GM23338 (cell line): ENCODE measurements around the gene TAF1B. TPM values are rescaled to one million over a fixed set of nuclear protein-coding genes. Genes with fewer than 3 reads are reported as not detected.

Experiments used
- ATAC-seq: fragments of 200-7000 bp; cut with Tn5 transposase; 3 replicates; pipeline ENCODE4 v1.9.1; 2020
- DNase-seq: peaks from one replicate; pipeline ENCODE4 v3.0.0-alpha.2; 2015; ENCODE audit warnings: low spot score
- H2AFZ ChIP-seq: fragments of 200-600 bp; sonication (generic); 2 replicates; pipeline ENCODE4 v1.8.0; 2016; ENCODE audit warnings: antibody characterized with exemption, mild to moderate bottlenecking, moderate library complexity
- H3F3A ChIP-seq: fragments of 200-600 bp; sonication (generic); replicated peaks from 2 replicates; pipeline ENCODE4 v1.8.0; 2017; ENCODE audit warnings: antibody characterized with exemption, mixed run types, low read depth
- H3K27ac ChIP-seq: fragments of 200-600 bp; sonication (generic); 2 replicates; pipeline ENCODE4 v1.6.1; 2016; ENCODE audit warnings: low read depth
- H3K27me3 ChIP-seq: fragments of 200-600 bp; sonication (generic); 2 replicates; pipeline ENCODE4 v1.8.0; 2016; ENCODE audit warnings: mild to moderate bottlenecking, mixed run types, moderate library complexity; ENCODE audit not compliant: insufficient read depth
- H3K36me3 ChIP-seq: fragments of 200-600 bp; sonication (generic); 2 replicates; pipeline ENCODE4 v1.8.0; 2016; ENCODE audit warnings: mild to moderate bottlenecking; ENCODE audit not compliant: insufficient read depth
- H3K4me1 ChIP-seq: fragments of 200-600 bp; sonication (generic); 2 replicates; pipeline ENCODE4 v1.8.0; 2016; ENCODE audit warnings: mild to moderate bottlenecking, moderate library complexity; ENCODE audit not compliant: insufficient read depth
- H3K4me2 ChIP-seq: fragments of 200-600 bp; sonication (generic); 2 replicates; pipeline ENCODE4 v1.7.1; 2017; ENCODE audit warnings: mixed run types
- H3K4me3 ChIP-seq: fragments of 200-600 bp; sonication (generic); 2 replicates; pipeline ENCODE4 v1.6.1; 2016; ENCODE audit warnings: mixed run types
- H3K79me2 ChIP-seq: fragments of 200-600 bp; sonication (generic); replicated peaks from 2 replicates; pipeline ENCODE4 v1.8.0; 2017; ENCODE audit warnings: mild to moderate bottlenecking; ENCODE audit not compliant: insufficient read depth
- H3K9me2 ChIP-seq: fragments of 200-600 bp; sonication (generic); 2 replicates; pipeline ENCODE4 v1.8.0; 2017; ENCODE audit not compliant: insufficient read depth
- H4K20me1 ChIP-seq: fragments of 200-600 bp; sonication (generic); replicated peaks from 2 replicates; pipeline ENCODE4 v1.8.0; 2017; ENCODE audit warnings: mild to moderate bottlenecking; ENCODE audit not compliant: insufficient read depth
- H3K27ac Mint-ChIP-seq: 2 replicates; pipeline ENCODE4 v1.8.0; 2020; ENCODE audit warnings: inconsistent platforms, mild to moderate bottlenecking, moderate library complexity, mixed read lengths
- H3K27me3 Mint-ChIP-seq: 3 replicates; pipeline ENCODE4 v1.8.0; 2022; ENCODE audit warnings: low read depth, mild to moderate bottlenecking, moderate library complexity, mixed read lengths, inconsistent platforms; ENCODE audit not compliant: insufficient read depth, poor library complexity
- H3K36me3 Mint-ChIP-seq: 3 replicates; pipeline ENCODE4 v1.8.0; 2021; ENCODE audit warnings: low read depth, mild to moderate bottlenecking, inconsistent platforms, moderate library complexity, mixed read lengths
- H3K4me1 Mint-ChIP-seq: 3 replicates; pipeline ENCODE4 v1.8.0; 2020; ENCODE audit warnings: mild to moderate bottlenecking, inconsistent platforms, mixed read lengths
- H3K4me3 Mint-ChIP-seq: 3 replicates; pipeline ENCODE4 v1.8.0; 2021; ENCODE audit warnings: moderate library complexity, mild to moderate bottlenecking, inconsistent platforms, mixed read lengths
- H3K9me3 Mint-ChIP-seq: 3 replicates; pipeline ENCODE4 v1.8.0; 2020; ENCODE audit warnings: moderate library complexity, mild to moderate bottlenecking, inconsistent platforms, mixed read lengths
- EZH2phosphoT487 ChIP-seq: fragments of 200-600 bp; sonication (generic); IDR thresholded peaks from one replicate; pipeline ENCODE4 v1.8.1; 2018; ENCODE audit warnings: antibody characterized with exemption; ENCODE audit not compliant: unreplicated experiment
- REST ChIP-seq: IDR thresholded peaks from one replicate; pipeline ENCODE4 v1.6.1; 2018; ENCODE audit warnings: antibody characterized with exemption; ENCODE audit not compliant: unreplicated experiment
- polyA plus RNA-seq: library from polyadenylated mRNA; unstranded; fragments of >200 nt; fragmentation: Nextera tagmentation; extraction: Ambion mirVana; gene quantifications from 2 replicates; pipeline ENCODE4 v1.2.1, GENCODE V29; 2016
- total RNA-seq: library from RNA; depleted of rRNA; stranded (reverse); fragments of >200 nt; shearing (Covaris generic); gene quantifications from 2 replicates; pipeline ENCODE4 v1.2.3, GENCODE V29; 2014
- TF ChIP-seq, protein P1 (sequence below): fragments of 250-450 bp; sonication (Bioruptor Pico); IDR thresholded peaks from 2 replicates; pipeline ENCODE4 v1.5.0; 2020; ENCODE audit warnings: mild to moderate bottlenecking, moderate library complexity

Gene TAF1B
- total and polyA plus RNA-seq, 2 experiments from 2014 or later, result 22.2 to 28.9 TPM

GRCh38 chr2:9975805-9976447, 132.7 kb downstream of the TAF1B start:
- H3F3A ChIP-seq, result no peaks in the 10 kb centered on the region
- no peak overlapping the region for H3K4me3 ChIP-seq
- no peak overlapping the region for H3K4me2 ChIP-seq
- H3K9me2 ChIP-seq, result 0 out of 2 replicates have a peak, but pooled peaks cover 3% of the 10 kb centered on the region
- H3K27me3 ChIP-seq, result no peaks in the 10 kb centered on the region
- no peaks in the 10 kb centered on the region for H3K4me1 ChIP-seq
- H3K9me3 Mint-ChIP-seq, result no peaks in the 10 kb centered on the region
- H3K36me3 Mint-ChIP-seq, result no peaks in the 10 kb centered on the region
- H3K27ac Mint-ChIP-seq, result no peak overlapping the region
- peaks cover 5% of the 10 kb centered on the region; the same call in 2 of the 3 replicates for H3K4me1 Mint-ChIP-seq
- no peak overlapping the region for H3K4me3 Mint-ChIP-seq
- no peaks in the 10 kb centered on the region for H3K79me2 ChIP-seq
- ATAC-seq (no peak), DNase-seq (no peak)
- no peaks in the 10 kb centered on the region for H3K36me3 ChIP-seq
- no peak overlapping the region for H3K27ac ChIP-seq
- TF ChIP-seq, protein P1, sequence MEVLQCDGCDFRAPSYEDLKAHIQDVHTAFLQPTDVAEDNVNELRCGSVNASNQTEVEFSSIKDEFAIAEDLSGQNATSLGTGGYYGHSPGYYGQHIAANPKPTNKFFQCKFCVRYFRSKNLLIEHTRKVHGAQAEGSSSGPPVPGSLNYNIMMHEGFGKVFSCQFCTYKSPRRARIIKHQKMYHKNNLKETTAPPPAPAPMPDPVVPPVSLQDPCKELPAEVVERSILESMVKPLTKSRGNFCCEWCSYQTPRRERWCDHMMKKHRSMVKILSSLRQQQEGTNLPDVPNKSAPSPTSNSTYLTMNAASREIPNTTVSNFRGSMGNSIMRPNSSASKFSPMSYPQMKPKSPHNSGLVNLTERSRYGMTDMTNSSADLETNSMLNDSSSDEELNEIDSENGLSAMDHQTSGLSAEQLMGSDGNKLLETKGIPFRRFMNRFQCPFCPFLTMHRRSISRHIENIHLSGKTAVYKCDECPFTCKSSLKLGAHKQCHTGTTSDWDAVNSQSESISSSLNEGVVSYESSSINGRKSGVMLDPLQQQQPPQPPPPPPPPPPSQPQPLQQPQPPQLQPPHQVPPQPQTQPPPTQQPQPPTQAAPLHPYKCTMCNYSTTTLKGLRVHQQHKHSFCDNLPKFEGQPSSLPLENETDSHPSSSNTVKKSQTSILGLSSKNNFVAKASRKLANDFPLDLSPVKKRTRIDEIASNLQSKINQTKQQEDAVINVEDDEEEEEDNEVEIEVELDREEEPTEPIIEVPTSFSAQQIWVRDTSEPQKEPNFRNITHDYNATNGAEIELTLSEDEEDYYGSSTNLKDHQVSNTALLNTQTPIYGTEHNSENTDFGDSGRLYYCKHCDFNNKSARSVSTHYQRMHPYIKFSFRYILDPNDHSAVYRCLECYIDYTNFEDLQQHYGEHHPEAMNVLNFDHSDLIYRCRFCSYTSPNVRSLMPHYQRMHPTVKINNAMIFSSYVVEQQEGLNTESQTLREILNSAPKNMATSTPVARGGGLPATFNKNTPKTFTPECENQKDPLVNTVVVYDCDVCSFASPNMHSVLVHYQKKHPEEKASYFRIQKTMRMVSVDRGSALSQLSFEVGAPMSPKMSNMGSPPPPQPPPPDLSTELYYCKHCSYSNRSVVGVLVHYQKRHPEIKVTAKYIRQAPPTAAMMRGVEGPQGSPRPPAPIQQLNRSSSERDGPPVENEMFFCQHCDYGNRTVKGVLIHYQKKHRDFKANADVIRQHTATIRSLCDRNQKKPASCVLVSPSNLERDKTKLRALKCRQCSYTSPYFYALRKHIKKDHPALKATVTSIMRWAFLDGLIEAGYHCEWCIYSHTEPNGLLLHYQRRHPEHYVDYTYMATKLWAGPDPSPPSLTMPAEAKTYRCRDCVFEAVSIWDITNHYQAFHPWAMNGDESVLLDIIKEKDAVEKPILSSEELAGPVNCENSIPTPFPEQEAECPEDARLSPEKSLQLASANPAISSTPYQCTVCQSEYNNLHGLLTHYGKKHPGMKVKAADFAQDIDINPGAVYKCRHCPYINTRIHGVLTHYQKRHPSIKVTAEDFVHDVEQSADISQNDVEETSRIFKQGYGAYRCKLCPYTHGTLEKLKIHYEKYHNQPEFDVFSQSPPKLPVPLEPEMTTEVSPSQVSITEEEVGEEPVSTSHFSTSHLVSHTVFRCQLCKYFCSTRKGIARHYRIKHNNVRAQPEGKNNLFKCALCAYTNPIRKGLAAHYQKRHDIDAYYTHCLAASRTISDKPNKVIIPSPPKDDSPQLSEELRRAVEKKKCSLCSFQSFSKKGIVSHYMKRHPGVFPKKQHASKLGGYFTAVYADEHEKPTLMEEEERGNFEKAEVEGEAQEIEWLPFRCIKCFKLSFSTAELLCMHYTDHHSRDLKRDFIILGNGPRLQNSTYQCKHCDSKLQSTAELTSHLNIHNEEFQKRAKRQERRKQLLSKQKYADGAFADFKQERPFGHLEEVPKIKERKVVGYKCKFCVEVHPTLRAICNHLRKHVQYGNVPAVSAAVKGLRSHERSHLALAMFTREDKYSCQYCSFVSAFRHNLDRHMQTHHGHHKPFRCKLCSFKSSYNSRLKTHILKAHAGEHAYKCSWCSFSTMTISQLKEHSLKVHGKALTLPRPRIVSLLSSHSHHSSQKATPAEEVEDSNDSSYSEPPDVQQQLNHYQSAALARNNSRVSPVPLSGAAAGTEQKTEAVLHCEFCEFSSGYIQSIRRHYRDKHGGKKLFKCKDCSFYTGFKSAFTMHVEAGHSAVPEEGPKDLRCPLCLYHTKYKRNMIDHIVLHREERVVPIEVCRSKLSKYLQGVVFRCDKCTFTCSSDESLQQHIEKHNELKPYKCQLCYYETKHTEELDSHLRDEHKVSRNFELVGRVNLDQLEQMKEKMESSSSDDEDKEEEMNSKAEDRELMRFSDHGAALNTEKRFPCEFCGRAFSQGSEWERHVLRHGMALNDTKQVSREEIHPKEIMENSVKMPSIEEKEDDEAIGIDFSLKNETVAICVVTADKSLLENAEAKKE, result no peak
- TF ChIP-seq REST, result no peak
- TF ChIP-seq EZH2phosphoT487, result no peak
- H3K27me3 Mint-ChIP-seq, result peaks cover 6% of the 10 kb centered on the region
- no peak overlapping the region for H2AFZ ChIP-seq
- H4K20me1 ChIP-seq, result no peaks in the 10 kb centered on the region
